SU-DHL-6 (cell line): Measurements from ENCODE around the gene HID1.

Experiments
- H2AFZ ChIP-seq: fragments of 200-600 bp; sonication (generic); 2 replicates; pipeline ENCODE4 v1.6.1; 2014; ENCODE audit warnings: low read depth, mild to moderate bottlenecking, moderate library complexity, mixed read lengths, antibody characterized with exemption, low read length; ENCODE audit not compliant: severe bottlenecking
- H3F3A ChIP-seq: fragments of 200-600 bp; shearing (Covaris generic); 2 replicates; pipeline ENCODE4 v1.6.0; 2016; ENCODE audit warnings: antibody characterized with exemption, mild to moderate bottlenecking; ENCODE audit not compliant: insufficient read depth
- H3K27ac ChIP-seq: fragments of 200-600 bp; sonication (generic); 2 replicates; pipeline ENCODE4 v1.5.1; 2016; ENCODE audit warnings: low read depth, mild to moderate bottlenecking, low read length, moderate library complexity, mixed read lengths
- H3K27me3 ChIP-seq: fragments of 200-600 bp; sonication (generic), shearing (Covaris generic); 2 replicates; pipeline ENCODE4 v1.6.0; 2014; ENCODE audit warnings: mild to moderate bottlenecking, low read length
- H3K36me3 ChIP-seq: fragments of 200-600 bp; sonication (generic); 2 replicates; pipeline ENCODE4 v1.6.1; 2014; ENCODE audit warnings: mild to moderate bottlenecking, low read length, mixed read lengths
- H3K4me2 ChIP-seq: fragments of 300-600, 200-600 bp; shearing (Covaris generic), sonication (generic); 2 replicates; pipeline ENCODE4 v1.6.0; 2014; ENCODE audit warnings: low read length, low read depth, mild to moderate bottlenecking; ENCODE audit not compliant: poor library complexity, severe bottlenecking
- H3K4me3 ChIP-seq: fragments of 200-600 bp; sonication (generic); 2 replicates; pipeline ENCODE4 v1.5.1; 2014; ENCODE audit warnings: antibody characterized with exemption, low read length, mild to moderate bottlenecking, mixed read lengths; ENCODE audit not compliant: insufficient read depth, poor library complexity, severe bottlenecking
- H3K79me2 ChIP-seq: fragments of 200-600 bp; sonication (generic); 2 replicates; pipeline ENCODE4 v1.6.1; 2014; ENCODE audit warnings: mild to moderate bottlenecking, low read length, moderate library complexity; ENCODE audit not compliant: insufficient read depth
- H3K9ac ChIP-seq: fragments of 200-600 bp; sonication (generic); 2 replicates; pipeline ENCODE4 v1.7.0; 2014; ENCODE audit warnings: mild to moderate bottlenecking, low read length
- H3K9me2 ChIP-seq: fragments of 200-600 bp; sonication (generic); replicated peaks from 2 replicates; pipeline ENCODE4 v1.6.1; 2014; ENCODE audit warnings: low read length; ENCODE audit not compliant: insufficient read depth
- H3K9me3 ChIP-seq: fragments of 200-600 bp; sonication (generic); 2 replicates; pipeline ENCODE4 v1.6.1; 2014; ENCODE audit warnings: low read length, mixed read lengths; ENCODE audit not compliant: insufficient read depth
- H4K20me1 ChIP-seq: fragments of 200-600 bp; sonication (generic); 2 replicates; pipeline ENCODE4 v1.6.1; 2014; ENCODE audit warnings: low read depth, mild to moderate bottlenecking, antibody characterized with exemption, low read length, moderate library complexity, mixed read lengths
- EZH2phosphoT487 ChIP-seq: fragments of 200-600 bp; sonication (generic), shearing (Covaris generic); conservative IDR thresholded peaks from 2 replicates; pipeline ENCODE4 v1.6.1; 2018; ENCODE audit warnings: mild to moderate bottlenecking, antibody characterized with exemption, low read length, moderate library complexity, mixed read lengths
- TF ChIP-seq, protein P1 (sequence below): fragments of 200-600 bp; sonication (generic); IDR thresholded peaks from one replicate; pipeline ENCODE4 v1.5.1; 2017; ENCODE audit warnings: antibody characterized with exemption, mild to moderate bottlenecking, low read length, moderate library complexity; ENCODE audit not compliant: insufficient read depth, poor library complexity, severe bottlenecking

HID1 gene

DNA sequence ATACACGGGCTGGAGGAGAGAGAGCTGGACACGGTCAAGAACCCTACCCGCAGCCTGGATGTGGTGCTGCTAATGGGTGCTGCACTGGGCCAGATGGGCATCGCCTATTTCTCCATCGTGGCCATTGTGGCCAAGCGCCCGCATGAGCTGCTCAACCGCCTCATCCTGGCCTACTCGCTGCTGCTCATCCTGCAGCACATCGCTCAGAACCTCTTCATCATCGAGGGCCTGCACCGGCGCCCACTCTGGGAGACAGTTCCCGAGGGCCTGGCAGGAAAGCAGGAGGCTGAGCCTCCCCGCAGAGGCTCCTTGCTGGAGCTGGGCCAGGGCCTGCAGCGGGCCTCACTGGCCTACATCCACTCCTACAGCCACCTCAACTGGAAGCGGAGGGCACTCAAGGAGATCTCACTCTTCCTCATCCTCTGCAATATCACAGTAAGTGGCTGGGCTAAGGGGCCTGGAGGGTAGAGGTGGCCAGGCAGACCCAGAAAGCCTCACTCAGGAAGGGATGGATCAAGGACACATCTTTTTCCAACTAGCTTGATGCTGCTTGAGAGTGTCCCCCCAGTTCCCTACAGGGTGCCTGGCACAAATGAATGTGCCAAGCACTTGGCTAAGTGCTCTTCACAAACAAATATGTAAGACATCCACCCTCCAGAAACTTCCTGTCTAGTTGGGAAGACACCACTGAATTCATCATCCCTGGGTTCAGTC, 25.4 kb downstream of the HID1 start:
- Histone ChIP-seq H3K9me3 (no peaks in the 10 kb centered on the region), H2AFZ (no peak overlapping the region), H3K27me3 (no peaks in the 10 kb centered on the region), H3F3A (no peaks in the 10 kb centered on the region), H3K4me2 (no peak overlapping the region), H3K36me3 (no peaks in the 10 kb centered on the region), H3K79me2 (no peaks in the 10 kb centered on the region), H3K4me3 (no peak overlapping the region), H3K27ac (no peak overlapping the region), H3K9ac (no peak overlapping the region), H3K9me2 (no peaks in the 10 kb centered on the region), H4K20me1 (no peaks in the 10 kb centered on the region)
- TF ChIP-seq, protein P1, sequence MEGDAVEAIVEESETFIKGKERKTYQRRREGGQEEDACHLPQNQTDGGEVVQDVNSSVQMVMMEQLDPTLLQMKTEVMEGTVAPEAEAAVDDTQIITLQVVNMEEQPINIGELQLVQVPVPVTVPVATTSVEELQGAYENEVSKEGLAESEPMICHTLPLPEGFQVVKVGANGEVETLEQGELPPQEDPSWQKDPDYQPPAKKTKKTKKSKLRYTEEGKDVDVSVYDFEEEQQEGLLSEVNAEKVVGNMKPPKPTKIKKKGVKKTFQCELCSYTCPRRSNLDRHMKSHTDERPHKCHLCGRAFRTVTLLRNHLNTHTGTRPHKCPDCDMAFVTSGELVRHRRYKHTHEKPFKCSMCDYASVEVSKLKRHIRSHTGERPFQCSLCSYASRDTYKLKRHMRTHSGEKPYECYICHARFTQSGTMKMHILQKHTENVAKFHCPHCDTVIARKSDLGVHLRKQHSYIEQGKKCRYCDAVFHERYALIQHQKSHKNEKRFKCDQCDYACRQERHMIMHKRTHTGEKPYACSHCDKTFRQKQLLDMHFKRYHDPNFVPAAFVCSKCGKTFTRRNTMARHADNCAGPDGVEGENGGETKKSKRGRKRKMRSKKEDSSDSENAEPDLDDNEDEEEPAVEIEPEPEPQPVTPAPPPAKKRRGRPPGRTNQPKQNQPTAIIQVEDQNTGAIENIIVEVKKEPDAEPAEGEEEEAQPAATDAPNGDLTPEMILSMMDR: no peak
- no peak for TF ChIP-seq EZH2phosphoT487

GRCh38 chr17:74946641-74947040, 25.9 kb downstream of the HID1 start:
- TF ChIP-seq EZH2phosphoT487: no peak
- TF ChIP-seq, protein P1: no peak
- H3K27me3 ChIP-seq: no peaks in the 10 kb centered on the region

DNA sequence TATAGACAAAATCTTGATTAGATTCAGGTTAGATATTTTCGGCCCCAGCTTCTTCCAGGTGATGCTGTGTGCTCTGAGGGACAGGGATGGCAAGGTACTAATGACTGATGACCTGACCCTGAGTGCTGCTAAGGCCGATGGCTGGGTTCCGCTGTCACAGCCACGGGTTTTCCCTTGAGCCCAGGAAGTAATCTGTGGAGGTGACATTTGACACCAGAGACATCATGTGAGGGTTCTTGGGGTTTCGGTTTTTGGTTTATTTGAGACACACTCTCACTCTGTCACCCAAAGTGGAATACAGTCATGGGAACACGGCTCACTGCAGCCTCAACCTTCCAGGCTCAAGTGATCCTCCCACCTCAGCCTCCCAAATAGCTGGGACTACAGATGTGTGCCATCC, 27.0 kb downstream of the HID1 start:
- Histone ChIP-seq H3K36me3 (no peaks in the 10 kb centered on the region), H4K20me1 (no peaks in the 10 kb centered on the region), H3K4me2 (no peak overlapping the region), H3K27me3 (no peaks in the 10 kb centered on the region), H3K9me3 (no peaks in the 10 kb centered on the region), H3K27ac (no peak overlapping the region), H3K9ac (no peak overlapping the region), H2AFZ (no peak overlapping the region), H3F3A (no peaks in the 10 kb centered on the region), H3K4me3 (no peak overlapping the region), H3K9me2 (no peaks in the 10 kb centered on the region), H3K79me2 (no peaks in the 10 kb centered on the region)
- no peak for TF ChIP-seq EZH2phosphoT487
- TF ChIP-seq, protein P1: no peak

More at GRCh38 chr17:74946641-74947040, 25.9 kb downstream of the HID1 start:
- Histone ChIP-seq H3K4me3 (no peak overlapping the region), H3K9me2 (no peaks in the 10 kb centered on the region), H3K9ac (no peak overlapping the region), H3K79me2 (no peaks in the 10 kb centered on the region), H4K20me1 (no peaks in the 10 kb centered on the region), H3F3A (no peaks in the 10 kb centered on the region), H2AFZ (no peak overlapping the region), H3K27ac (no peak overlapping the region), H3K36me3 (no peaks in the 10 kb centered on the region), H3K9me3 (no peaks in the 10 kb centered on the region), H3K4me2 (no peak overlapping the region)
